HepG2 (cell line): ENCODE data around the gene CEACAM16. TPM values are rescaled to one million over a fixed set of nuclear protein-coding genes. Genes with fewer than 3 reads are reported as not detected.
A peak's percentile ranks its signal among the peaks of the same experiment; 100 is the strongest.

Experiments used
- CAMTA2 ChIP-seq: sonication (generic); formaldehyde crosslinking; IDR thresholded peaks from 2 replicates; pipeline ENCODE4 v1.4.0; 2020; ENCODE audit warnings: mild to moderate bottlenecking, missing genetic modification reagents, borderline replicate concordance
- GRHL1 ChIP-seq: sonication (generic); formaldehyde crosslinking; conservative IDR thresholded peaks from 2 replicates; pipeline ENCODE4 v1.8.0; 2022; ENCODE audit warnings: missing genetic modification reagents
- HIVEP1 ChIP-seq: sonication (generic); formaldehyde crosslinking; IDR thresholded peaks from 2 replicates; pipeline ENCODE4 v1.4.0; 2020; ENCODE audit warnings: mild to moderate bottlenecking, missing genetic modification reagents
- KDM3A ChIP-seq: IDR thresholded peaks from 2 replicates; pipeline ENCODE4 v1.6.1; 2018; ENCODE audit warnings: low read depth, missing compliant biosample characterization
- MED1 ChIP-seq: sonication (generic); formaldehyde crosslinking; IDR thresholded peaks from 2 replicates; pipeline ENCODE4 v1.4.0; 2020; ENCODE audit warnings: missing genetic modification reagents
- MLX ChIP-seq: IDR thresholded peaks from 2 replicates; pipeline ENCODE4 v1.6.1; 2016
- MXD3 ChIP-seq: IDR thresholded peaks from 2 replicates; pipeline ENCODE4 v1.6.1; 2016; ENCODE audit warnings: mild to moderate bottlenecking, missing biosample characterization, missing genetic modification reagents
- NCOA2 ChIP-seq: sonication (generic); formaldehyde crosslinking; IDR thresholded peaks from 2 replicates; pipeline ENCODE4 v1.8.0; 2022; ENCODE audit warnings: inconsistent platforms
- PBX3 ChIP-seq: sonication (generic); formaldehyde crosslinking; IDR thresholded peaks from 2 replicates; pipeline ENCODE4 v1.8.1; 2023; ENCODE audit warnings: missing genetic modification reagents, inconsistent platforms, borderline replicate concordance
- RFXANK ChIP-seq: IDR thresholded peaks from 2 replicates; pipeline ENCODE4 v1.6.1; 2016
- RXRA ChIP-seq: sonication (generic); formaldehyde crosslinking; IDR thresholded peaks from 2 replicates; pipeline ENCODE4 v1.5.1; 2020; ENCODE audit warnings: missing genetic modification reagents
- SRF ChIP-seq: IDR thresholded peaks from 2 replicates; pipeline ENCODE4 v1.6.1; 2011; ENCODE audit warnings: mild to moderate bottlenecking, low read depth, low read length, moderate library complexity
- ZBTB14 ChIP-seq: sonication (generic); formaldehyde crosslinking; IDR thresholded peaks from 2 replicates; pipeline ENCODE4 v1.4.0; 2020; ENCODE audit warnings: missing genetic modification reagents
- ZC3H13 ChIP-seq: sonication (generic); formaldehyde crosslinking; IDR thresholded peaks from 2 replicates; pipeline ENCODE4 v1.8.1; 2023; ENCODE audit warnings: mild to moderate bottlenecking, missing genetic modification reagents, moderate library complexity
- ZFY ChIP-seq: sonication (generic); formaldehyde crosslinking; IDR thresholded peaks from 2 replicates; pipeline ENCODE4 v1.4.0; 2020; ENCODE audit warnings: missing genetic modification reagents
- ZMYM4 ChIP-seq: sonication (generic); formaldehyde crosslinking; IDR thresholded peaks from 2 replicates; pipeline ENCODE4 v1.8.1; 2023; ENCODE audit warnings: mild to moderate bottlenecking, missing genetic modification reagents
- ZNF354B ChIP-seq: sonication (generic); formaldehyde crosslinking; IDR thresholded peaks from 2 replicates; pipeline ENCODE4 v1.8.0; 2022; ENCODE audit warnings: mild to moderate bottlenecking, missing genetic modification reagents
- ZNF552 ChIP-seq: sonication (generic); formaldehyde crosslinking; IDR thresholded peaks from 2 replicates; pipeline ENCODE4 v1.9.0; 2022; ENCODE audit warnings: missing genetic modification reagents, mild to moderate bottlenecking, borderline replicate concordance
- ZNF629 ChIP-seq: sonication (generic); formaldehyde crosslinking; conservative IDR thresholded peaks from 2 replicates; pipeline ENCODE4 v1.5.0; 2020; ENCODE audit warnings: missing genetic modification reagents
- ZNF687 ChIP-seq: sonication (generic); formaldehyde crosslinking; IDR thresholded peaks from 2 replicates; pipeline ENCODE4 v1.5.1; 2020; ENCODE audit warnings: mild to moderate bottlenecking, missing genetic modification reagents, moderate library complexity
- ZSCAN31 ChIP-seq: sonication (generic); formaldehyde crosslinking; IDR thresholded peaks from 2 replicates; pipeline ENCODE4 v1.5.0; 2020; ENCODE audit warnings: low read depth, mild to moderate bottlenecking, missing genetic modification reagents
- polyA plus RNA-seq, 8 experiments: library from polyadenylated mRNA; depleted of rRNA in 3 of 8; stranded (reverse) in 7 of 8; unstranded in 1 of 8; fragments of >200 nt; fragmentation: Illumina TruSeq in 4 of 8; extraction: Trizol in 4 of 8; gene quantifications; 2 replicates each; pipeline versions ENCODE4 v1.2.1 to v1.2.3, GENCODE V29; 2011 to 2016; ENCODE audit warnings: low read depth in 4 of 8, missing spikeins in 1 of 8, mixed read lengths in 1 of 8; ENCODE audit not compliant: insufficient read depth in 1 of 8
- total RNA-seq, 5 experiments: library from RNA; depleted of rRNA; stranded (reverse); fragments of >200 nt; fragmentation: Illumina TruSeq; extraction: Trizol; gene quantifications; 2 replicates each; pipeline ENCODE4 v1.2.3, GENCODE V29; 2016; ENCODE audit warnings: low read depth in 1 of 5

CEACAM16 gene
- total and polyA plus RNA-seq, 2 of the 13 experiments (the other 11 are each of a cell fraction or from before 2014, with no cell fraction given) = not detected

GRCh38 chr19:44696939-44697669, 1.8 kb upstream of the CEACAM16 start (continued):
- TF ChIP-seq MXD3 (no peak), ZNF552 (CRISPR knock-in tag) (no peak), ZC3H13 (no peak), HIVEP1 (CRISPR knock-in tag) (no peak), PBX3 (CRISPR knock-in tag) (no peak), ZFY (CRISPR knock-in tag) (peak; percentile 21; the same call in 1 of the 2 replicates), SRF (no peak), RXRA (CRISPR knock-in tag) (no peak), ZNF687 (peak; percentile 72), ZNF354B (CRISPR knock-in tag) (no peak), MED1 (CRISPR knock-in tag) (0 out of 2 replicates have a peak, but pooled peaks have one; percentile 14), RFXANK (no peak), ZNF629 (CRISPR knock-in tag) (0 out of 2 replicates have a peak, but pooled peaks have one; percentile 14), ZSCAN31 (no peak), ZMYM4 (CRISPR knock-in tag) (peak; percentile 15; the same call in 1 of the 2 replicates), MLX (no peak), NCOA2 (0 out of 2 replicates have a peak, but pooled peaks have one; percentile 29), GRHL1 (no peak), KDM3A (CRISPR knock-in tag) (no peak), ZBTB14 (CRISPR knock-in tag) (no peak), CAMTA2 (no peak)
